NCI-H1417 (cell line): ENCODE measurements around the gene RPL21.
"Not testable (repeated sequence)": the region's sequence is repeated elsewhere in the genome, so short reads cannot be mapped to it uniquely, and the experiment has no call there.

Experiments used
- DNase-seq, 3 experiments: peaks; one replicate each; lab custom pipeline; 2025; lab: John Stamatoyannopoulos, UW

RPL21 gene

DNA sequence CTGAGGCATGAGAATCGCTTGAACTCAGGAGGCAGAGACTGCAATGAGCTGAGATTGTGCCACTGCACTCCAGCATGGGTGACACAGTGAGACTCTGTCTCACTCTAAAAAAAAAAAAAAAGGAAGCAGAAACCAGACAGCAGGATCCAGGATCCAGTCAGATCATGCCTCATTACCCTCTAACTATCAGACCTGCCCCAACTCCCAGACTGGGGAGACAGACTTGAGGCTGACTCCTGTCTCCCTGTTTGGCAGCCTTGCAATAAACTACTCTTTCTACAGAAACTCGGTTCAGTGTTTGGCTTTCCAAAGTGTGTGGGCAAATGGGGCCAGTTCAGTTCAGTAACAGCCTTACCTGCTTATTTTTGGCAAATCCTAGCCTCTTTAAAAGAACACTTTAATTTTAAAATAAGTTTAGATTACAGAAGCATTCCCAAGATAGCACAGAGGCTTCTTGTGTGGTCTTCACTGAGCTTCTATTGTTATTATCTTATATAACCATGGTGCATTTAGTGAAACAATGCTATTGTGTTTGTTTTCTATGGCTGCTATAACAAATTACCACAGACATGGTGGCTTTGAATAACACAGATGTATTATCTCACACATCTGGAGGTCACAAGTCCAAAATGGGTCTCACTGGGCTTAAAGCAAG lies 37.8 kb downstream of the RPL21 start:
- no peak for DNase-seq

DNA sequence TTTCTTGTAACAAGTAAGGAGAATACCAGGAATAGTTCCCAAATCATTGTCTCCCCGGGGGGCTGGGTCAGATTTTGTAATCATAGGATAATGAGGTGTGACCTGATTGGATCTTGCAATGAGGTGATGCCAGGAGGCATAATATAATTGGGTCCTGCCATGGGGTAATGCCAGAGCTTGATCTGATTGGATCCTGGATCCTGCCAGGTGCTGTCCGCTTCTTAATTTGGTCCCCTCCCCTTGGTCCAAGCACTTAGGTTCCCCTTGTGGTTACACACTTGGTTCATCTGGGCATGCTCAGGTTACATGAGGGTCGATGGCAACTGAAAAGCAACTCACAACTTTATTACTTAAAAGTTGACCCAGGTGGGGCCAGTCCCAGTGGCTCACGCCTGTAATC lies 39.4 kb downstream of the RPL21 start:
- DNase-seq, result no peak

DNA sequence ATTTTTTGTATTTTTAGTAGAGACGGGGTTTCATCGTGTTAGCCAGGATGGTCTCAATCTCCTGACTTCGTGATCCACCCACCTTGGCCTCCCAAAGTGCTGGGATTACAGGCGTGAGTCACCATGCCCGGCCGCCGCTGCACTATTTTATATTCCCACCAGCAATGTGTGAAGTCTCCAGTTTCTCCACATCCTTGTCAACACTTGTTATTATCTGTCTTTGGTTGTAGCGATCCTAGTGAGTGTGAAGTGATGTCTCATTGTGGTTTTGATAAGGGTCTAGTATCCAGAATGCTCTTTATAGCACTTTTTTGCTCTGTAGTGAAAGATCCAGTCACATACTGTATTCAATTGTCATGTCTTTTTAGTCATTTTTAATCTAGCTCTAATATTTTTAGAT lies 40.6 kb downstream of the RPL21 start:
- not testable (repeated sequence) for DNase-seq

DNA sequence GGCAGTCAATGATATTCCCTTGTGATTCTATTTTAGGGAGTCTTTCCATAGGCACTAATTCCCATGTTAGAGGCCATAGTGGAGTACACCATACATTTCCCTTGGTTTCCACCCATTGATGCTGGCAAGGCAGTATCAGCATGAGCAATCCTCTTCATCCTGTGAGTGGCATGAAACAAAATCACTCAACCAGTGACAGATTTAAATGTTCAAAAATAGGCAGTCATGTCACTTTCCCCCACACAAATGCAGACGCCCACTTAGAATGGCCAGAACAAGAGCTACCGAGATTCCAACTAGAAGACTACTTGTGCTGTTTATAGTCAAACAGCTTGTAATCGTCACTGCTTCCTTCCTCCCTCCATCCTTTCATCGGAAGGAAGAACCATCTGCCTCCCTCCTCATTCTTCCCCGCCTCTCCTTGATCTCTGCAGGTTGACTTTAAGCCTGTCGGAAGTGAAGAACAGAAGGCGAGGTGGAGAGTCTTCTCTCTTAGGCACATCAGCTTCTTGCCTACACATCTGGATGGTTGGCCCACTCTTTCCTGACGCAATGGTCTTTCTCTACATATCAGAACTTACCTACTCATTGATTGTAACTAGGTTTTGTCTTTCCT lies 41.8 kb downstream of the RPL21 start:
- no peak for DNase-seq

DNA sequence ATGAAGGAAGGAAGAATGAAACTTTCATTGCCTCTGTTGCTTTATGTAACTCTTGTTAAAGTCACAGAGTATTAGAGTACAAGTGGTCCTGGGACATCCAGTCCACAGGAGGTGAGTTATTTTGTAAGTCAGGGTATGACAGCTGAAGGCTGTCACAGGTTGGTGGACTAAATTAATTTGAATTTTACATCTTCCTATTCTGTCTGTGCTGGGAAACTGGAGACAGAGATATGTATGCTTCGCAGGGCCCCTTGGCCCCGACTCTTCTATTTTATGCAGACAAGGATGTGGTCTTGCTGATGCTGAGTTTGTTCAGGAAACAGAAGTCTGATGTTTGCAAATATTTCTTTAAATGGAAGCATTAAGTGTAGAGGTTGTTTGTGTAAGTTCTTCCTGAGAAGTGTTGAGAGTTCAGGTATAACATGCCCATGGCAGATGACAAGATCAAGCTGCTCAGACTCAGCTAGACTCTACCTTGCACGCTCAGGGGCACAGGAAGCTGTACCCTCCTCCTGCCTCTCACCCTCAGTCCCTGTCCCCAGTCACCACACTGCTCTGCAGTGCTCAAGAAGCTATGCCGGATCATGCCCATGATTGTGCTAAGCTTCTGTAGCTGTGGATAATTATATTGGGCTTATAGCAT lies 42.6 kb downstream of the RPL21 start:
- no peak for DNase-seq

DNA sequence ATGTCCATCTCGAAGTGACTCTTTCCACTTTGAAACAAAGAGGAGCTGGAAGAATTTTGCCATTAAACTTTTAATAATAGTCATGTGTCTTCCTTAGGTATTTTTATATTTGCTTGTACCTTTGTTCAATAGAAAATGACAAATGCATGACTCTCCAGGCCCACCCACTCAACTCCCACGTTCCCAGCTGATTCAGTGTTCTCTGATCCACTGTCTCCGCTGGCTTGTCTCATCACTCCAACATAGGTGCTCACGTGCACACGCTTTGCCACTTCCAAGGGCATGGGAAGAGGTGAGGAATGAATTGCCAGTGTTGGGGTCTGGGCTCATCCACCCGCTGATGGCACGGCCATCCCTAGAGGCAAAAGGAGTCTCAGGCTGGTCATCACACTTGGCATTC lies 43.7 kb downstream of the RPL21 start:
- DNase-seq, result no peak

DNA sequence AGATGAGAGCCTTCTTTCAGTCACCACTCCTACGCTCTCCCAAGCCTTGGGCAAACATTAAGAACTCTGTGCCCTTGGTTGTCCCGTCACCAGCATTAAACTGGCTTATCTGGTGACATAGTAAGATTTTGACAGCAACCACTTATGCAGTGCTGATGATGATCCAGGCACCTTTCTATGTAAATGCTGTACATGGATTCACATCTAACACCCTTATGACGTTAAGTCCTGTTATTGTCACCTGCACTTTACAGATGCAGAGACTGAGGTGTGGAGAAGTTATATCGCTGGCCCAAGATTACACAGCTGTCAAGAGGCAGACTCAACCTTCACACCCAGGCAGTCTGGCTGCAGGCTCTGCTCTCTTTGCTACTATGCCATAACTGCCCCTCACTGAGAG lies 44.3 kb downstream of the RPL21 start:
- DNase-seq, result no peak

DNA sequence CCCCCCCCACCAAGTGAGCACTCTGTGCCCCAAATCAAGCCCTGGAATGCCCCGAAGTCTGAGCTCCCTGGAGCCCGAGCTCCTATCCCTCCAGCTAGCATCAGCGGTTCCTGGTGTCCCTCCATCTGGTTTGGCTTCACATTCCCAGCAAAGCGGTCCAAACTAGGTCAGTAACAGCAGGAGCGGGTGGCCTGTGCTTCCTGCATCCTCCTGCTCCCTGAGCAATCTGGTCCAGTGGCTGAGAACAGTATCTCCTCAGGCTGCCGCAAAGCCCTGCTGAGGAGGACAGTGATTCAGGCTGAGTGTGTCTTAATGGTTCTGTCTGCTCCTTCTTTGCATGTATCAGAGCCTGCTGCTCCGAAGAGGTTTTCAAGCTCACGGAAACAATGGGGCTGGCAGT lies 45.1 kb downstream of the RPL21 start:
- DNase-seq, result no peak

DNA sequence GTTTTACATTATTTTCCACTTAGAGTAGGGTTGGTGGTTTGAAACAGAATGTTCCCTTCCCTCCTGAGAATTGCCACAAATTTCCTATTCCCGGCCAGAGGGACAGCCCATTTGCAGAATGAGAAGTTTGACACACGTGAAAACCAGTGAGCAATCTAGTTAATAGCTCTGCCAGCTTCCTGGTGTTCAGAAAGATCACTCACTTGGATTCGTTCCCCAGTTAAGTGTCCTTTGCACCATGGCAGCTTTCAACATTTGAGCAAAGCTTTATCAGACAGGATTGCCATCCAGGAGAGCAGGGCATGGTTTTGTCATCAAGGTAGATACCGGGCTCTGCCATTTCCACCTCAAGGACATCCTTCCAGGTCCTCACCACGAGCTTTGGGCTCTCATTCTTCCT lies 47.5 kb downstream of the RPL21 start:
- DNase-seq, result no peak

DNA sequence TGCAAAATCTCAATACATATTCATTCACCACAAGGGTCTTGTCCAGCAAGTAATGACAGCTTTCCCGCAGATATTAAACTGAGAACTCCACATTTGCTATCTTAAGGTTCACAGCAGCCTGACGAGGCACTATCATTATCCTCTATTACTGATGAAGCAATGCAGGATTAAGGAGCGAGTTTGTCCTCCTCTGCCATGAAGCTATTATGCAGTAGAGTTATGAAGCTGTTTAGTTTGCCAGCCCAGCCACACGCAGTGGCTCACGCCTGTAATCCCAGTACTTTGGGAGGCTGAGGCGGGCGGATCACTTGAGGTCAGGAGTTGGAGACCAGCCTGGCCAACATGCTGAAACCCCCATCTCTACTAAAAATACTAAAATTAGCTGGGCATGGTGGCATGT lies 49.0 kb downstream of the RPL21 start:
- DNase-seq, result not testable (repeated sequence)

DNA sequence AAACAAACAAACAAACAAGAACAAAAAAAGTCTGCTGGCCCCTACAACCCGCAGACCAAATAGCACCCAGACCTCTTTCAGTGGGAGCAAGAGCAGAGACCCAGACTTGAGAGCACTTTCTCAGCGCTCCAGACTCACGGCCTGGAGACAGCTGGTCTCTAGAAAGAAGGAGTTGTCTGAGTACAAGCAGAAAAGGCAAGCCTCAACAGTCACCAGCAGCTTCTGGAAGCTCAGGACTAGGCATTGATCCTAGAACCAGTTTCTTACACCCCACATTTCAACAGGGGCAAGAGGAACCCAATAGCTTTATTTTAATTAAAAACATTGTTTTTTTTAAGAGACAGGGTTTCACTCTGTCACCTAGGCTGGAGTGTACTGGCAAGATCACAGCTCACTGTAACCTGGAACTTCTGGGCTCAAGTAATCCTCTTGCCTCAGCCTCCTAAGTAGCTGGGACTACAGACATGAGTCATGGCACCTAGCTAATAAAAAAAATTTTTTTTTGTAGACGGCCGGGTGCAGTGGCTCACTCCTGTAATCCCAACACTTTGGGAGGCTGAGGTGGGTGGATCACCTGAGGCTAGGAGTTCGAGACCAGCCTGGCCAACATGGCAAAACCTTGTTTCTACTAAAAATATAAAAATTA lies 49.7 kb downstream of the RPL21 start:
- DNase-seq, result no peak

DNA sequence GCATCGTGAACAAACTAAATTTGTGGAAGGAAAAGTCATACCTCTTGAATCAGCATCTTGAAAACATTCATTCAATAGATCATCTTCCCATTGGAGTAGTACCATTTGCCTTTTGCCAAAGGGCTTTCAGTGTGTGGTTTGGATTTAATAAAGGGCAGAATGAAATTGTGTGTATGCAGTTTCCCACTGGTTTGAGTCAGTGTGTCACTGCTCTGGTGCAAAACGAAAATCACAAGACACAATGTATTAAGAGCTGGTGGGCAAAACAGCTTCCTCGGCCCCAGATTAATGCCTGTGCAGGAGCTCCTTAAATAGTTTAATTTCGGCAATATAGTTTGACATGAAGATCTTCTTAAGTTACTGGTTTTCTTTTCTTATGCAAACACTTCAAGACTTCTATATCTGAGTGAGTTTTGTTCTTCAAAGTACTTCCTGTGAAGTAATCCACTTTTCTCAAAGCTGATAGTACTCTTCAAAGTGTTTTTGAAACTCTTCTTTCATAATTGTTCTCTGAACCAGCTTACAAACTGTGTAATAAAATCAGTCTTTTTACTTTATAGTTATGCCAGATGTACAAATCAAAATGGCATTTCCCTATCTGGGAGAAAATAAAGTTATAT lies 51.4 kb downstream of the RPL21 start:
- no peak for DNase-seq

DNA sequence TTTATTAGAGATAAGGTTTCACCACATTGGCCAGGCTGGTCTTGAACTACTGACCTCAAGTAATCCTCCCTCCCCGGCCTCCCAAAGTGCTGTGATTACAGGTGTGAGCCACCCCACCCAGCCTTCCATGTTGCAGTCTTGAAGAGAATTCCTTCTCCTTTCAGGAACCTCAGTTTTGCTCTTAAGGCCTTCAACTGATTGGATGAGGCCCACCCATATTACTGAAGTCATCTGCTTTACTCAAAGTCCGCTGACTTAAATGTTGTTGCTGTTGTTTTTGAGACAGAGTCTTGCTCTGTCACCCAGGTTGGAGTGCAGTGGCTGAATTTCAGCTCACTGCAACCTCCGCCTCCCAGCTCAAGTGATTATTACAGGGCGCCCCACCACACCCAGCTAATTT lies 52.7 kb downstream of the RPL21 start:
- DNase-seq, result no peak

DNA sequence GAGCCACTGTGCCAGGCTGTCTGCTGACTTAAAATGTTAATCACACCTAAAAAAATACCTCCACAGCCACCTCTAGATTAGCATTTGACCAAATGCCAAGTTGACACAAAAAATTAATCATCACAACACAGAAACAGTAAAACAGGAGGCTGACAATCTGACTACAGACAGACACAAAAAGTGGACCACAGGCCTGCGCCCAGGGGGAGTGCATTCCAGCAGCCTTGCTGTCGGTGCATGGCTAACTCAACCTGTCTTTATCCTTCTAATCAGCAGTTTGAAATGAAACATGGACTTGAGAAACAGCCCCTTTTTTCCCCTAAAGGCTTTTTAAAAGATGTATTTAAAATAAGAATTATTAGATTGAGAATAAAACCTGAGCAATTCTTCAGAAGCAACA lies 53.3 kb downstream of the RPL21 start:
- no peak for DNase-seq
